SK-N-SH (cell line): Measurements from ENCODE around the gene USP8. TPM values are rescaled to one million over a fixed set of nuclear protein-coding genes. Genes with fewer than 3 reads are reported as not detected.

ENCODE experiments used
- CTCF ChIA-PET: fragments of 300-600, 350-600 bp; formaldehyde crosslinking; extraction: SDS; loops from one replicate; lab custom pipeline; 2021; lab: Yijun Ruan, JAX
- POLR2A ChIA-PET: fragments of 350-600 bp; sonication (Branson Sonifier 250); formaldehyde crosslinking; extraction: SDS; loops from one replicate; lab custom pipeline; 2020; ENCODE audit warnings: antibody characterized with exemption, inconsistent platforms; lab: Yijun Ruan, JAX
- DNase-seq: peaks from one replicate; pipeline ENCODE4 v3.0.0; 2012
- H2AFZ ChIP-seq: fragments of 200-600 bp; sonication (generic); 2 replicates; pipeline ENCODE4 v1.8.1; 2016; ENCODE audit warnings: antibody characterized with exemption, mild to moderate bottlenecking, low read depth
- H3F3A ChIP-seq: fragments of 200-600 bp; sonication (generic); replicated peaks from 2 replicates; pipeline ENCODE3; 2016; ENCODE audit warnings: antibody characterized with exemption, mild to moderate bottlenecking; ENCODE audit not compliant: insufficient read depth
- H3K27ac ChIP-seq, 2 experiments: fragments of 200-500 bp in 1 of 2; fragments of 200-600 bp in 1 of 2; sonication (Bioruptor generic) in 1 of 2; sonication (generic), shearing (Covaris generic) in 1 of 2; 2 replicates each; pipeline versions ENCODE4 v1.5.1 to v1.6.1; 2014 to 2016; ENCODE audit warnings: low read depth in 2 of 2, inconsistent platforms in 1 of 2, low read length in 1 of 2, mild to moderate bottlenecking in 1 of 2, mixed read lengths in 1 of 2
- H3K27me3 ChIP-seq: fragments of 200-600 bp; sonication (generic), shearing (Covaris generic); 2 replicates; pipeline ENCODE4 v1.6.1; 2016; ENCODE audit warnings: mixed run types; ENCODE audit not compliant: insufficient read depth
- H3K36me3 ChIP-seq, 2 experiments: fragments of 200-500 bp in 1 of 2; fragments of 200-600 bp in 1 of 2; sonication (Bioruptor generic) in 1 of 2; sonication (generic) in 1 of 2; replicated peaks in 1 of 2; 2 replicates each; pipeline versions ENCODE3 to v1.5.1; 2014 to 2016; ENCODE audit warnings: low read length in 1 of 2, mild to moderate bottlenecking in 1 of 2; ENCODE audit not compliant: insufficient read depth in 2 of 2, control insufficient read depth in 1 of 2
- H3K4me1 ChIP-seq, 2 experiments: fragments of 200-500 bp in 1 of 2; fragments of 200-600 bp in 1 of 2; sonication (Bioruptor generic) in 1 of 2; sonication (generic), shearing (Covaris generic) in 1 of 2; 2 replicates each; pipeline versions ENCODE4 v1.5.1 to v1.6.1; 2014 to 2016; ENCODE audit warnings: low read depth in 1 of 2, low read length in 1 of 2, mixed run types in 1 of 2; ENCODE audit not compliant: insufficient read depth in 2 of 2, control insufficient read depth in 1 of 2
- H3K4me2 ChIP-seq: fragments of 200-600 bp; sonication (generic), shearing (Covaris generic); 2 replicates; pipeline ENCODE4 v1.6.1; 2017; ENCODE audit warnings: mixed run types
- H3K4me3 ChIP-seq, 2 experiments: fragments of 200-500 bp in 1 of 2; fragments of 200-600 bp in 1 of 2; sonication (Bioruptor generic) in 1 of 2; sonication (generic), shearing (Covaris generic) in 1 of 2; 2 replicates each; pipeline versions ENCODE4 v1.5.1 to v1.8.1; 2014 to 2016; ENCODE audit warnings: low read depth in 2 of 2, inconsistent platforms in 1 of 2, low read length in 1 of 2, mild to moderate bottlenecking in 1 of 2, mixed read lengths in 1 of 2, moderate library complexity in 1 of 2
- H3K79me2 ChIP-seq: fragments of 200-600 bp; sonication (generic); 2 replicates; pipeline ENCODE4 v1.8.1; 2017; ENCODE audit warnings: mild to moderate bottlenecking; ENCODE audit not compliant: insufficient read depth
- H3K9ac ChIP-seq: fragments of 200-600 bp; sonication (generic); 2 replicates; pipeline ENCODE4 v1.6.1; 2017; ENCODE audit warnings: mixed run types
- H3K9me2 ChIP-seq: fragments of 200-600 bp; sonication (generic); 2 replicates; pipeline ENCODE4 v1.6.1; 2017; ENCODE audit warnings: mixed run types
- H3K9me3 ChIP-seq: fragments of 200-600 bp; sonication (generic); 2 replicates; pipeline ENCODE4 v1.6.1; 2017; ENCODE audit warnings: mixed run types, mild to moderate bottlenecking, moderate library complexity
- H4K20me1 ChIP-seq: fragments of 200-600 bp; sonication (generic); 2 replicates; pipeline ENCODE4 v1.6.1; 2017; ENCODE audit warnings: mild to moderate bottlenecking, mixed run types; ENCODE audit not compliant: insufficient read depth
- CTCF ChIP-seq: fragments of 200-600 bp; sonication (generic); IDR thresholded peaks from 2 replicates; pipeline ENCODE4 v1.6.1; 2017; ENCODE audit warnings: antibody characterized with exemption, mild to moderate bottlenecking, moderate library complexity
- ELF1 ChIP-seq: IDR thresholded peaks from 2 replicates; pipeline ENCODE4 v1.4.0; 2012
- EP300 ChIP-seq, 2 experiments: IDR thresholded peaks; 2 replicates each; pipeline versions ENCODE4 v1.4.0 to v1.6.1; 2012; ENCODE audit warnings: borderline replicate concordance in 1 of 2, low read depth in 1 of 2, low read length in 1 of 2
- EZH2phosphoT487 ChIP-seq: fragments of 200-600 bp; sonication (generic); IDR thresholded peaks from 2 replicates; pipeline ENCODE4 v1.6.1; 2017; ENCODE audit warnings: low read depth, mixed run types, mild to moderate bottlenecking, antibody characterized with exemption, moderate library complexity, borderline replicate concordance
- FOSL2 ChIP-seq: IDR thresholded peaks from 2 replicates; pipeline ENCODE4 v1.4.0; 2012; ENCODE audit warnings: low read depth, mild to moderate bottlenecking, moderate library complexity, borderline replicate concordance
- GABPA ChIP-seq: IDR thresholded peaks from 2 replicates; pipeline ENCODE4 v1.4.0; 2012; ENCODE audit warnings: low read depth, mild to moderate bottlenecking
- GATA2 ChIP-seq: sonication (generic); formaldehyde crosslinking; IDR thresholded peaks from 2 replicates; pipeline ENCODE4 v1.5.0; 2020; ENCODE audit warnings: mild to moderate bottlenecking, missing genetic modification reagents
- IRF3 ChIP-seq: fragments of 150-350 bp; IDR thresholded peaks from 2 replicates; pipeline ENCODE4 v1.6.1; 2016; ENCODE audit warnings: mild to moderate bottlenecking, low read depth, low read length
- MEF2A ChIP-seq: IDR thresholded peaks from 2 replicates; pipeline ENCODE4 v1.4.0; 2012; ENCODE audit warnings: low read depth, borderline replicate concordance
- MXI1 ChIP-seq: IDR thresholded peaks from 2 replicates; pipeline ENCODE4 v1.6.1; 2012; ENCODE audit warnings: mild to moderate bottlenecking, low read depth, low read length, improper control_type of control experiment
- NFIC ChIP-seq: IDR thresholded peaks from 2 replicates; pipeline ENCODE4 v1.4.0; 2012; ENCODE audit warnings: borderline replicate concordance
- NRF1 ChIP-seq: IDR thresholded peaks from 2 replicates; pipeline ENCODE4 v1.6.1; 2012; ENCODE audit warnings: low read depth, mild to moderate bottlenecking, low read length
- PBX3 ChIP-seq: IDR thresholded peaks from 2 replicates; pipeline ENCODE4; 2012
- POLR2AphosphoS5 ChIP-seq: IDR thresholded peaks from 2 replicates; pipeline ENCODE4 v1.6.1; 2012; ENCODE audit warnings: low read depth, low read length
- RAD21 ChIP-seq: IDR thresholded peaks from 2 replicates; pipeline ENCODE4 v1.6.1; 2012; ENCODE audit warnings: mild to moderate bottlenecking, low read length
- RCOR1 ChIP-seq: fragments of 150-350 bp; IDR thresholded peaks from 2 replicates; pipeline ENCODE4 v1.6.1; 2017; ENCODE audit warnings: antibody characterized with exemption, low read length
- RFX5 ChIP-seq: IDR thresholded peaks from 2 replicates; pipeline ENCODE4 v1.6.1; 2012; ENCODE audit warnings: mild to moderate bottlenecking, improper control_type of control experiment, low read length
- RXRA ChIP-seq: IDR thresholded peaks from 2 replicates; pipeline ENCODE4 v1.4.0; 2012; ENCODE audit warnings: low read depth, mild to moderate bottlenecking, borderline replicate concordance
- SMC3 ChIP-seq: IDR thresholded peaks from 2 replicates; pipeline ENCODE4 v1.6.1; 2012; ENCODE audit warnings: low read depth, low read length, improper control_type of control experiment
- TAF1 ChIP-seq: IDR thresholded peaks from 2 replicates; pipeline ENCODE4 v1.6.1; 2012; ENCODE audit warnings: low read depth, mild to moderate bottlenecking, low read length, moderate library complexity, borderline replicate concordance
- TCF12 ChIP-seq: IDR thresholded peaks from 2 replicates; pipeline ENCODE4 v1.4.0; 2012
- TEAD4 ChIP-seq: IDR thresholded peaks from 2 replicates; pipeline ENCODE4 v1.4.0; 2012; ENCODE audit warnings: mild to moderate bottlenecking, borderline replicate concordance; ENCODE audit not compliant: insufficient read depth
- USF1 ChIP-seq: IDR thresholded peaks from 2 replicates; pipeline ENCODE4 v1.4.0; 2012; ENCODE audit warnings: low read depth, borderline replicate concordance
- WGBS: methylation state at CpG from one replicate; pipeline ENCODE4 v1.1.6; 2017; ENCODE audit warnings: low lambda C conversion rate; 5-methylcytosine and 5-hydroxymethylcytosine counted together
- polyA plus RNA-seq, 3 experiments: library from polyadenylated mRNA; depleted of rRNA; stranded (reverse); fragments of >200 nt; gene quantifications; 2 replicates each; pipeline ENCODE4 v1.2.3, GENCODE V29; 2012

The USP8 gene
- polyA plus RNA-seq, 1 of the 3 experiments (the other 2 are of a cell fraction): 23.4 TPM

- Histone ChIP-seq H2AFZ (no peak overlapping the region), H4K20me1 (no peaks in the 10 kb centered on the region), H3K36me3 (peaks cover 59 to 79% of the 10 kb centered on the region in 2 experiments), H3K4me1 (no peaks in the 10 kb centered on the region), H3K27ac (no peak overlapping the region), H3K9me2 (no peaks in the 10 kb centered on the region), H3K9ac (no peak overlapping the region), H3K9me3 (no peaks in the 10 kb centered on the region), H3K79me2 (no peaks in the 10 kb centered on the region), H3K4me3 (no peak overlapping the region), H3K4me2 (no peak overlapping the region), H3F3A (peaks cover 8% of the 10 kb centered on the region)
- 76% methylated on average over 3 of the region's 3 CpGs for WGBS
- POLR2A ChIA-PET: no interaction called here
- TF ChIP-seq IRF3 (no peak), EP300 (IDR thresholded peaks at IDR 0.05; ENCODE audit: borderline replicate concordance in 1 of 2, low read depth in 1 of 2, low read length in 1 of 2) (no peak), RCOR1 (no peak), MXI1 (no peak), RFX5 (no peak), FOSL2 (no peak), ELF1 (no peak), TCF12 (no peak), GATA2 (CRISPR knock-in tag) (no peak), TAF1 (no peak), NRF1 (no peak), MEF2A (no peak), POLR2AphosphoS5 (no peak), TEAD4 (no peak)
- TF ChIP-seq, all 33 proteins: peak for 0
- DNase-seq: no peak
- CTCF ChIA-PET: no interaction called here
- no peaks in the 10 kb centered on the region for H3K27me3 ChIP-seq
Measured at GRCh38 chr15:50500352-50500751, 76.1 kb downstream of the USP8 start.

- no peaks in the 10 kb centered on the region for H3K9me3 ChIP-seq
- ChIA-PET CTCF (no interaction called here), POLR2A (no interaction called here)
- H3K36me3 ChIP-seq: peaks cover 46 to 65% of the 10 kb centered on the region in 2 experiments
- H3K9ac ChIP-seq: no peak overlapping the region
- no peaks in the 10 kb centered on the region for H3K4me1 ChIP-seq
- 95% methylated on average over 4 of the region's 4 CpGs for WGBS
- H2AFZ ChIP-seq: no peak overlapping the region
- no peaks in the 10 kb centered on the region for H3K27me3 ChIP-seq
- no peaks in the 10 kb centered on the region for H4K20me1 ChIP-seq
- H3K9me2 ChIP-seq: no peaks in the 10 kb centered on the region
- H3K4me2 ChIP-seq: no peak overlapping the region
- H3K79me2 ChIP-seq: no peaks in the 10 kb centered on the region
- H3F3A ChIP-seq: peaks cover 8% of the 10 kb centered on the region
- no peak for DNase-seq
- TF ChIP-seq RXRA (no peak), ELF1 (no peak), EZH2phosphoT487 (no peak), CTCF (no peak), RFX5 (no peak), IRF3 (no peak), SMC3 (no peak), NFIC (no peak), RAD21 (no peak), TCF12 (no peak), GABPA (no peak), MEF2A (no peak), RCOR1 (no peak), USF1 (no peak), TAF1 (no peak), GATA2 (CRISPR knock-in tag) (no peak), TEAD4 (no peak), PBX3 (no peak)
- TF ChIP-seq, all 33 proteins: peak for 0
- Histone ChIP-seq H3K27ac (no peak overlapping the region), H3K4me3 (no peak overlapping the region)
Measured at GRCh38 chr15:50501815-50502214, 77.6 kb downstream of the USP8 start.
